ENCODE measurements around the gene TSN. TPM values are rescaled to one million over a fixed set of nuclear protein-coding genes. Genes with fewer than 3 reads are reported as not detected.

Gene TSN
- total RNA-seq: 42.6 TPM
- long read RNA-seq, transcript TSN-201 (6 exons, 3,420 nt): major isoform, 117 of 125 reads
- long read RNA-seq, partial matches to known transcripts: 0 of 125 reads
- long read RNA-seq, other reads (novel, unspliced or antisense): 4 of 125 reads

DNA sequence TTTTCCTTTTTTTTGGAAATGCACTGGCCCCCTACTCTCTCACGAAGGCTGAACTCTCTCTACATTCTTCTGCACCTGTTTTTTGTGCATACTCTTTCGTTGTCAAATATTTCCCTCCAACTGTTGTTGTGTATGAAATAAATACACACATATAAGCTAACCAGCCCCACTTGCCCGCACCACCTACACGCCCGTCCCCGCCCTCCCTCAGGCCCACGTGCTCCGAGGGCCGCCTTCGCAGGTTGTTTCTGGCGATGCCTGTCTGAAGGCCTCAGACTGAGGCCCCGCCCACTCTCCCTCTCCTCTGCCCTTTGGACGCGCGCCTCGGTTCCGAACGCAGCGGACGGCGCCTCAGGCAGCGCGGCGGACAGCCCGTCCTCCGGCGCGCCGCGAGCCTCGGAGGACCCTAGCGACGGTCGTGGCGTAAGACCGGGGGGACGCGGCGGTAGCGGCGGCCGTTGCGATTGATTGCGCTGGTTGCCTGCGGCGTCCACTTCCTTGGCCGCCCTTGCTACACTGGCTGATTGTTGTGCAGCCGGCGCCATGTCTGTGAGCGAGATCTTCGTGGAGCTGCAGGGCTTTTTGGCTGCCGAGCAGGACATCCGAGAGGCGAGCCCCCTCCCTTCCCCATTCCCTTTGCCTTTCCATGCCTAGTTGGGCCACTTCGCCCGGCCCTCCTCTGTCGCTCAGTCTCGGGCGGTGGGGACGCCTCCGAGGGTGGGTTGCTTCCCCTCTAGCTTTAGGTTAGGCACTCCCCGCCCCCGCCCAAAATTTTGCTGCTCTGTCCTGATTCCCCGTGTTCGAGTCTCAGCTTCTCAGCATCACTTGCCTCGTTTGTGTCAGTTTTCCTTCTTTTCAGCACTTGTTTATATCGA, at the start of gene TSN:
TSN (plus strand) TSS at position 415 of the 875 bp plus-strand sequence; CDS start at position 544, 129 bp downstream.
- H3K9me3 ChIP-seq (replicated peaks): no peaks in the 10 kb centered on the region
- intact Hi-C loops (cut with micrococcal nuclease): no loop called here
- H3K27me3 ChIP-seq (ENCODE audit: low read depth): no peaks in the 10 kb centered on the region
- peak within 1 kb of the TSS; percentile 93 for H3K4me3 ChIP-seq
- peak; percentile 98 for DNase-seq
- peaks cover 37% of the 10 kb centered on the region for H3K4me1 ChIP-seq
- TF ChIP-seq, protein P1, sequence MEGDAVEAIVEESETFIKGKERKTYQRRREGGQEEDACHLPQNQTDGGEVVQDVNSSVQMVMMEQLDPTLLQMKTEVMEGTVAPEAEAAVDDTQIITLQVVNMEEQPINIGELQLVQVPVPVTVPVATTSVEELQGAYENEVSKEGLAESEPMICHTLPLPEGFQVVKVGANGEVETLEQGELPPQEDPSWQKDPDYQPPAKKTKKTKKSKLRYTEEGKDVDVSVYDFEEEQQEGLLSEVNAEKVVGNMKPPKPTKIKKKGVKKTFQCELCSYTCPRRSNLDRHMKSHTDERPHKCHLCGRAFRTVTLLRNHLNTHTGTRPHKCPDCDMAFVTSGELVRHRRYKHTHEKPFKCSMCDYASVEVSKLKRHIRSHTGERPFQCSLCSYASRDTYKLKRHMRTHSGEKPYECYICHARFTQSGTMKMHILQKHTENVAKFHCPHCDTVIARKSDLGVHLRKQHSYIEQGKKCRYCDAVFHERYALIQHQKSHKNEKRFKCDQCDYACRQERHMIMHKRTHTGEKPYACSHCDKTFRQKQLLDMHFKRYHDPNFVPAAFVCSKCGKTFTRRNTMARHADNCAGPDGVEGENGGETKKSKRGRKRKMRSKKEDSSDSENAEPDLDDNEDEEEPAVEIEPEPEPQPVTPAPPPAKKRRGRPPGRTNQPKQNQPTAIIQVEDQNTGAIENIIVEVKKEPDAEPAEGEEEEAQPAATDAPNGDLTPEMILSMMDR (IDR thresholded peaks at IDR 0.05; ENCODE audit: borderline replicate concordance): no peak
- H3K27ac ChIP-seq (replicated peaks): peak within 1 kb of the TSS; percentile 79
- H3K36me3 ChIP-seq: peaks cover 16% of the 10 kb centered on the region

DNA sequence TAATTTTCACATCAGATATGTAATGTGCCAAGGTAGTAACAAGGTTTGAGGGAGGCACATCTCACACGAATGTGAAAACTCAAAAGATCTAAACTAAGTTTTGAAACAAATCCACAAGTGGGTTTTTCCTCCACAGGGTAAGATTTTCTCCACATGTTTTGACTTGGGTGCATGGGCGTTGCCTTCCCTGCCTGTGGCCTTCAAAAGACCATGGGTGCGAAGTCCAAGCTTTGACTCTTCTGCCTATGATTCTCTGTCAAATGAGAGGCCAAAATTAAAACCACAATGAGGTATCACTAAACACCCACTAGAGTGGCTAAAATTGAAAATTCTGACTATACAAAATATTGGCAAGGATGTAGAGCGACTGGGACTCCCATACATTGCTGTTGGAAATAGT, 49.5 kb upstream of the TSN start:
- H3K9me3 ChIP-seq (replicated peaks): no peaks in the 10 kb centered on the region
- H3K4me3 ChIP-seq: no peak overlapping the region
- no peaks in the 10 kb centered on the region for H3K36me3 ChIP-seq
- no peaks in the 10 kb centered on the region for H3K27me3 ChIP-seq (ENCODE audit: low read depth)
- DNase-seq: no peak
- peaks cover 8% of the 10 kb centered on the region for H3K4me1 ChIP-seq
- TF ChIP-seq, protein P1 (IDR thresholded peaks at IDR 0.05; ENCODE audit: borderline replicate concordance): no peak
- H3K27ac ChIP-seq (replicated peaks): no peak overlapping the region
- intact Hi-C loops (cut with micrococcal nuclease): no loop called here

DNA sequence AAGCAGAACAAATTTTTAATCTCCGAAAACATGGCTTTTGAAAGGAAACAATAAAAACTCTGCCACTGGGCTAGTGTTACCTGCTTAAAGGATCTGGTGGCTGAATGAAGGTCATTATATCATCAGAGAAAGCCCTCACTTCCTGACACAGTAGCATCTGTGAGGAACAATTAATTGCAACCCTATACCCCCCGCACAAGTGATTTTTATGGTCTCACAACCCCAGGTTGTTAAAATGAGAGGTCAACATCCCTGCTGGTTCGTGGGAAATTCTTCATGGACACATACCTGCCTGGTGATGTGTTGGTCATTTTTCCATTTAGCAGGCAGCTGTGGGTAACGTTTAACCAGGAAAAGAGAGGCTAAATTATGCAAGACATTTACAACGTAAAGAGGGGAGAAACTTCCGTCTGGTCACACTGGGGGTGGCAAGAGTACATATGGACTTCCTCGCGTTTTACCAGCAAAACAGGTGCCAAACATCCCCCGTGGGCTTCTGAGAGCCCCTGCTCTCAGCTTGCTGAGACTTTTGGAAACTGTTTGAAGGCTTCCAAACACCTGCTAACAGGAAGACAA, 48.0 kb upstream of the TSN start:
- Histone ChIP-seq H3K9me3 (replicated peaks) (no peaks in the 10 kb centered on the region), H3K4me1 (no peaks in the 10 kb centered on the region), H3K27me3 (ENCODE audit: low read depth) (no peaks in the 10 kb centered on the region), H3K27ac (replicated peaks) (no peak overlapping the region), H3K36me3 (no peaks in the 10 kb centered on the region), H3K4me3 (no peak overlapping the region)
- TF ChIP-seq, protein P1 (IDR thresholded peaks at IDR 0.05; ENCODE audit: borderline replicate concordance): no peak
- DNase-seq: no peak
- intact Hi-C loops (cut with micrococcal nuclease): no loop called here

DNA sequence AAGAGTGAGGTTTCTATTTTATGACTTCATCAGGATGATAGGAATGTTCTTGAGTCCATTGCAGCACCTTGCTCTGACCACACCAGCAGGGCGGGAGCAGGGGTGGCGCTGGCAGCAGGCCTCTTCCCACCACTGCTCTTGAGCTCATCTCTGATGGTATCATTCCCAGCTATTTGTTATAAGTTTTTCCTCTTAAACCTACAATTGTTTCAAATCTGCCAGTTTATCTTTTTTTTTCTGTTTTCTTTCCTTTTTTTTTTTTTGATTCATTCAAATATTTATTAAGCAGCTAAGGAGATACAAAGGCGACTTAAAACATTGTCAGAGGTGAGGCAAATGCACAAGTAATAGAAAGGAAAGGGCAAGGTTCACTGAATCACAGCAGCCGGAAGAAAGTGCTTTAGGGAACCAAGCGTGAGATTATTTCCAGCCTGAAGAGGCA, 47.5 kb upstream of the TSN start:
- intact Hi-C loops (cut with micrococcal nuclease): no loop called here
- DNase-seq: no peak
- Histone ChIP-seq H3K27ac (replicated peaks) (no peak overlapping the region), H3K27me3 (ENCODE audit: low read depth) (no peaks in the 10 kb centered on the region), H3K36me3 (no peaks in the 10 kb centered on the region), H3K4me3 (no peak overlapping the region), H3K4me1 (no peaks in the 10 kb centered on the region), H3K9me3 (replicated peaks) (no peaks in the 10 kb centered on the region)
- TF ChIP-seq, protein P1 (IDR thresholded peaks at IDR 0.05; ENCODE audit: borderline replicate concordance): no peak

DNA sequence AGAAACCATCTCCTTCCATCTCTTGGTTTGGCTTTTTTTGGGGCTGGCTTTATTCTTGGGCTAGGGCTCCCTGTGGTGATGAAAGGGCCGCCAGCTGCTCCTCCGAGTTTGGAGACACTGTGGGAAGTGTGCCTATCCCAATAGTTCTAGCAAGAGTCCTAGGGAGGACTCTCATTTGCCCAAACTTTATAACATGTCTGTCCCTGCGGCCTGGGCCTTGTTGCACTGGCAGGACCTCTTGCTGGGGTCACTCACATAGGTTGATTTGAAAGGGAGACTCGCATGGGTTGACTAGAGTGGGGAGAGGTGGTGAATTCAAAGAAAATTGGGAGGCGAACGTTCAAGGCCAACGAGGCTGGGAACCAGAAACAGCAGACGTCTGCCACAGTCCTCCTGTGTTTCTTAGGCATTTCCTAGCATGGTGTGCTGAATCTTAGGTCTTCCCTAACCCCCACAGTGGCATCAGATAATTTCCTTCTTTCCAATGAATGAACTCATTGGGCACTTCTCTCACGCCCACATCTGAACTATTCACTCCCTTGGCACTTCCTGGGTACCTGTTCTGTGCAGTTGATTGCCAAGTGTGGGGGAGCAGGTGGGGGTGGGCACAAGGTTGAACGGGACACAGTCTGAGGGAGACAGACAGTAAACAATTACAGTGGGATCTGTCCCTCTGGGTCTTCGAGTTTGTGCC, 45.5 kb upstream of the TSN start:
- Histone ChIP-seq H3K4me1 (no peaks in the 10 kb centered on the region), H3K36me3 (no peaks in the 10 kb centered on the region), H3K4me3 (no peak overlapping the region), H3K27ac (replicated peaks) (no peak overlapping the region), H3K27me3 (ENCODE audit: low read depth) (no peaks in the 10 kb centered on the region), H3K9me3 (replicated peaks) (no peaks in the 10 kb centered on the region)
- TF ChIP-seq, protein P1 (IDR thresholded peaks at IDR 0.05; ENCODE audit: borderline replicate concordance): no peak
- no peak for DNase-seq
- intact Hi-C loops (cut with micrococcal nuclease): no loop called here

Data from left ventricle myocardium inferior (tissue), 1 donor.